H1 (cell line): ENCODE measurements around the gene KLHL36. TPM values are rescaled to one million over a fixed set of nuclear protein-coding genes. Genes with fewer than 3 reads are reported as not detected.

Source experiments
- CBX5 ChIP-seq: fragments of 300-800, 300-1000 bp; sonication (generic); IDR thresholded peaks from 2 replicates; pipeline ENCODE4 v1.7.1; 2016; ENCODE audit warnings: antibody characterized with exemption, low read length, low read depth
- CHD7 ChIP-seq: fragments of 300-600 bp; sonication (generic); IDR thresholded peaks from 2 replicates; pipeline ENCODE4 v1.7.1; 2012; ENCODE audit warnings: low read length, moderate library complexity, mild to moderate bottlenecking, inconsistent platforms; ENCODE audit not compliant: insufficient replicate concordance
- HDAC2 ChIP-seq, 2 experiments: fragments of 300-600 bp in 1 of 2; sonication (generic) in 1 of 2; IDR thresholded peaks; 2 replicates each; pipeline ENCODE4 v1.6.1; 2011 to 2012; ENCODE audit warnings: low read depth in 2 of 2, low read length in 2 of 2, mild to moderate bottlenecking in 2 of 2, moderate library complexity in 2 of 2, borderline replicate concordance in 1 of 2, inconsistent platforms in 1 of 2
- KDM4A ChIP-seq: IDR thresholded peaks from one replicate; pipeline ENCODE4 v1.7.1; 2012; ENCODE audit warnings: low read depth, mild to moderate bottlenecking, moderate library complexity, low read length, inconsistent platforms; ENCODE audit not compliant: severe bottlenecking
- MAFK ChIP-seq: IDR thresholded peaks from 2 replicates; pipeline ENCODE4 v1.6.1; 2012; ENCODE audit warnings: low read depth, mild to moderate bottlenecking, improper control_type of control experiment, low read length
- POU5F1 ChIP-seq: IDR thresholded peaks from 2 replicates; pipeline ENCODE4 v1.6.1; 2011; ENCODE audit warnings: low read depth, mild to moderate bottlenecking, low read length, moderate library complexity
- RXRA ChIP-seq: IDR thresholded peaks from 2 replicates; pipeline ENCODE4 v1.6.1; 2011; ENCODE audit warnings: low read depth, mild to moderate bottlenecking, low read length, moderate library complexity; ENCODE audit not compliant: insufficient read depth
- SAP30 ChIP-seq: fragments of 300-600 bp; sonication (generic); IDR thresholded peaks from 2 replicates; pipeline ENCODE4 v1.7.1; 2012; ENCODE audit warnings: low read length, moderate library complexity, mild to moderate bottlenecking, inconsistent platforms; ENCODE audit not compliant: insufficient read depth, insufficient replicate concordance
- SP1 ChIP-seq: IDR thresholded peaks from 2 replicates; pipeline ENCODE4 v1.6.1; 2011; ENCODE audit warnings: low read depth, low read length
- SP2 ChIP-seq: IDR thresholded peaks from 2 replicates; pipeline ENCODE4 v1.6.1; 2012; ENCODE audit warnings: mild to moderate bottlenecking, low read length, inconsistent platforms
- TCF12 ChIP-seq: IDR thresholded peaks from 2 replicates; pipeline ENCODE4 v1.6.1; 2011; ENCODE audit warnings: low read depth, mild to moderate bottlenecking, low read length
- YY1 ChIP-seq: IDR thresholded peaks from 2 replicates; pipeline ENCODE4 v1.6.1; 2011; ENCODE audit warnings: low read depth, mild to moderate bottlenecking, low read length
- polyA plus RNA-seq, 7 experiments: library from polyadenylated mRNA; depleted of rRNA in 3 of 7; stranded (reverse) in 5 of 7; unstranded in 2 of 7; fragments of >200 nt in 5 of 7; fragments of 200-250 nt in 2 of 7; gene quantifications; 1 replicate in 5 of 7; 2 replicates in 1 of 7; 4 replicates in 1 of 7; pipeline versions ENCODE4 v1.2.1 to v1.2.3, GENCODE V29; 2011 to 2013; ENCODE audit warnings: missing spikeins in 2 of 7, mixed read lengths in 2 of 7
- total RNA-seq: library from RNA; stranded (reverse); fragmentation: NEBNext Ultra II Directional; extraction: Animal tissue kit (Norgen Biotek cat#: 25700); gene quantifications from 2 replicates; pipeline ENCODE4 v1.2.1, GENCODE V29; 2021

Gene KLHL36
- total and polyA plus RNA-seq, 2 of the 8 experiments (the other 6 are each of a cell fraction or from before 2014, with no cell fraction given) = 22.9 to 33.6 TPM

GRCh38 chr16:84611041-84611440, 37.3 kb upstream of the KLHL36 start (continued):
- TF ChIP-seq CHD7 = no peak
- no peak for TF ChIP-seq SP1
- no peak for TF ChIP-seq SAP30
- TF ChIP-seq YY1 = no peak
- TF ChIP-seq MAFK = no peak
- no peak for TF ChIP-seq POU5F1
- no peak for TF ChIP-seq TCF12
- no peak for TF ChIP-seq CBX5
- TF ChIP-seq KDM4A = no peak
- TF ChIP-seq RXRA = no peak
- no peak for TF ChIP-seq HDAC2 (IDR thresholded peaks at IDR 0.05; ENCODE audit: borderline replicate concordance in 1 of 2, low read depth in 2 of 2, low read length in 2 of 2)
- TF ChIP-seq SP2 = no peak
